ENCODE data around the gene ZFYVE27. TPM values are rescaled to one million over a fixed set of nuclear protein-coding genes. Genes with fewer than 3 reads are reported as not detected.

Gene ZFYVE27
- total RNA-seq, 2 donors from 2014 or later, result 24.8 to 25.5 TPM

- ATAC-seq (ENCODE audit: insufficient number of reproducible peaks, low FRiP score, low read depth), result no peak
- no peak for DNase-seq (ENCODE audit: low spot score)
- TF ChIP-seq, protein P1, sequence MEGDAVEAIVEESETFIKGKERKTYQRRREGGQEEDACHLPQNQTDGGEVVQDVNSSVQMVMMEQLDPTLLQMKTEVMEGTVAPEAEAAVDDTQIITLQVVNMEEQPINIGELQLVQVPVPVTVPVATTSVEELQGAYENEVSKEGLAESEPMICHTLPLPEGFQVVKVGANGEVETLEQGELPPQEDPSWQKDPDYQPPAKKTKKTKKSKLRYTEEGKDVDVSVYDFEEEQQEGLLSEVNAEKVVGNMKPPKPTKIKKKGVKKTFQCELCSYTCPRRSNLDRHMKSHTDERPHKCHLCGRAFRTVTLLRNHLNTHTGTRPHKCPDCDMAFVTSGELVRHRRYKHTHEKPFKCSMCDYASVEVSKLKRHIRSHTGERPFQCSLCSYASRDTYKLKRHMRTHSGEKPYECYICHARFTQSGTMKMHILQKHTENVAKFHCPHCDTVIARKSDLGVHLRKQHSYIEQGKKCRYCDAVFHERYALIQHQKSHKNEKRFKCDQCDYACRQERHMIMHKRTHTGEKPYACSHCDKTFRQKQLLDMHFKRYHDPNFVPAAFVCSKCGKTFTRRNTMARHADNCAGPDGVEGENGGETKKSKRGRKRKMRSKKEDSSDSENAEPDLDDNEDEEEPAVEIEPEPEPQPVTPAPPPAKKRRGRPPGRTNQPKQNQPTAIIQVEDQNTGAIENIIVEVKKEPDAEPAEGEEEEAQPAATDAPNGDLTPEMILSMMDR (IDR thresholded peaks at IDR 0.05), result no peak
These were observed 12.5 kb upstream of the ZFYVE27 start for GRCh38 chr10:97724341-97724941.

GRCh38 chr10:97726636-97727178 lies 10.2 kb upstream of the ZFYVE27 start:
- DNase-seq (ENCODE audit: low spot score) (no peak), ATAC-seq (ENCODE audit: insufficient number of reproducible peaks, low FRiP score, low read depth) (peak; percentile 65)
- TF ChIP-seq, protein P1 (IDR thresholded peaks at IDR 0.05), result no peak
- Histone ChIP-seq H3K27me3 (replicated peaks; ENCODE audit: insufficient read depth) (no peaks in the 10 kb centered on the region), H3K36me3 (no peaks in the 10 kb centered on the region), H3K27ac (peak overlapping the region; percentile 76 to 86), H3K4me3 (peak overlapping the region; percentile 63), H3K4me1 (ENCODE audit: control insufficient read depth in 1 of 2, low read depth in 2 of 2) (peaks cover 8 to 27% of the 10 kb centered on the region in 2 donors), H3K9me3 (no peaks in the 10 kb centered on the region)

More at GRCh38 chr10:97724341-97724941, 12.5 kb upstream of the ZFYVE27 start:
- Histone ChIP-seq H3K4me1 (ENCODE audit: control insufficient read depth in 1 of 2, low read depth in 2 of 2) (peaks cover 8 to 24% of the 10 kb centered on the region in 2 donors), H3K36me3 (no peaks in the 10 kb centered on the region), H3K4me3 (no peak overlapping the region), H3K27ac (no peak overlapping the region), H3K9me3 (no peaks in the 10 kb centered on the region), H3K27me3 (replicated peaks; ENCODE audit: insufficient read depth) (no peaks in the 10 kb centered on the region)

- no peaks in the 10 kb centered on the region for H3K27me3 ChIP-seq (replicated peaks; ENCODE audit: insufficient read depth)
- peaks cover 8 to 27% of the 10 kb centered on the region in 2 donors for H3K4me1 ChIP-seq (ENCODE audit: control insufficient read depth in 1 of 2, low read depth in 2 of 2)
- no peak for ATAC-seq (ENCODE audit: insufficient number of reproducible peaks, low FRiP score, low read depth)
- no peak overlapping the region for H3K4me3 ChIP-seq
- H3K27ac ChIP-seq, result no peak overlapping the region
- DNase-seq (ENCODE audit: low spot score), result no peak
- no peaks in the 10 kb centered on the region for H3K36me3 ChIP-seq
- TF ChIP-seq, protein P1 (IDR thresholded peaks at IDR 0.05), result no peak
- no peaks in the 10 kb centered on the region for H3K9me3 ChIP-seq
These were observed 7.9 kb upstream of the ZFYVE27 start for GRCh38 chr10:97729014-97729413.

DNA sequence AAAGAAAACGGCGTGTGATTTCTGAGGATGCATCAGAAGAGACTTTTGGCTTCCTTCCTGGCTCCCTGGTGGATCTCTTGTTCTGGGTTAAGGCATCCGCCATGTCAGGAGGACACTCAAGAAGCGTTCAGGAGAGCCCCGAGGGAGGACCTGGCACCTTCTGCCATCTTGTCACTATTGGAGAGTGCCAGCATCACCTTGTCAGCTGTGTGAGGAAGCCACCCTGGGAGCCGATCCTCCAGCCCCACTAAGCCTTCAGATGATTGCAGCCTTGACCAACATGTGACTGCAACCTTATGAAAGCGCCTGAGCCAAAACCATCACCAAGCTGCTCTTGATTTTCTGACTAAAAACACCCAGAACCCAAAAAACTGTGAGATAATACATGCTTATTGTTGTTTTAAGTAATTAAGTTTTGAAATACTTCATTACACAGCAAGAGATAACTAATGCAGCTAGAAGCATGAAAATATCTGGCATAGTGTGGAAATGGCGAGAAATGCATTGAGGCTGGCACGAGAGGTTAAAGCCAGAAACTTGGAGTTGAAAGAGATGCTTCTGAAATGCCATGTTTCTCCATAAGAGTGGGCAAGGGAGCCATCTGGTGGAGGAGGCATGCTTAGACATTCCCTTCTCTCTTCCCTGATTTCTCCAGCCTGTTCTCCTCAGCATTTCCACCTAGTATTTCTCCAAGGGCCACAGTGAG lies 5.4 kb upstream of the ZFYVE27 start:
- H3K36me3 ChIP-seq, result no peaks in the 10 kb centered on the region
- no peak overlapping the region for H3K27ac ChIP-seq
- TF ChIP-seq, protein P1 (IDR thresholded peaks at IDR 0.05), result peak; percentile 82
- no peaks in the 10 kb centered on the region for H3K27me3 ChIP-seq (replicated peaks; ENCODE audit: insufficient read depth)
- H3K4me1 ChIP-seq (ENCODE audit: control insufficient read depth in 1 of 2, low read depth in 2 of 2), result peaks cover 7 to 20% of the 10 kb centered on the region in 2 donors
- H3K9me3 ChIP-seq, result no peaks in the 10 kb centered on the region
- no peak for DNase-seq (ENCODE audit: low spot score)
- ATAC-seq (ENCODE audit: insufficient number of reproducible peaks, low FRiP score, low read depth), result no peak
- H3K4me3 ChIP-seq, result no peak overlapping the region

DNA sequence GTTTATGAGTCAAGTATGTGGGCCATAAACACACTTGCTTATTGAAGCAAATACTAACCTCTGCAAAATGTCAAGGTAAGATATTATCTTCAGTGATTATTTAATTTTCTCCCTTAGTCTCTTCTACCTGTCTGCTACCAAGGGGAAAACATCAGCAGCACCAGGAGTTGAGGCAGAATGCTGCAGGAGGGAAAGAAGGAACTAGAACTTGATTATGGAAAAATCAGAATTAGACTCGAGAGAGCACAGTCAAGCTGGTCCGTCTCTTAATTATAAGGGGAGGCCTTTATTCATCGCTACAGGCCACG lies 4.9 kb upstream of the ZFYVE27 start:
- Histone ChIP-seq H3K9me3 (no peaks in the 10 kb centered on the region), H3K27me3 (replicated peaks; ENCODE audit: insufficient read depth) (no peaks in the 10 kb centered on the region), H3K4me1 (ENCODE audit: control insufficient read depth in 1 of 2, low read depth in 2 of 2) (peaks cover 3 to 18% of the 10 kb centered on the region in 2 donors), H3K4me3 (no peak overlapping the region), H3K36me3 (no peaks in the 10 kb centered on the region), H3K27ac (no peak overlapping the region)
- TF ChIP-seq, protein P1 (IDR thresholded peaks at IDR 0.05), result no peak
- no peak for ATAC-seq (ENCODE audit: insufficient number of reproducible peaks, low FRiP score, low read depth)
- DNase-seq (ENCODE audit: low spot score), result no peak

Measured in thoracic aorta (tissue), 2 donors.